Activated CD4-positive, alpha-beta T cell treated with anti-CD3 and anti-CD28 coated beads, Interleukin-2, amount 50 U/mL, for 48 hours (primary cell): Measurements from ENCODE around the gene DYNLRB2.

Experiments used
- DNase-seq, 2 experiments: peaks; one replicate each; pipeline ENCODE4 v3.0.0-alpha.2; 2020

The DYNLRB2 gene

GRCh38 chr16:80540516-80541305, at the start of gene DYNLRB2:
Gene DYNLRB2 (plus strand): TSS chr16:80540993. CDS start chr16:80541077, 84 bp downstream.
- peak; percentile 91 to 93 for DNase-seq

DNA sequence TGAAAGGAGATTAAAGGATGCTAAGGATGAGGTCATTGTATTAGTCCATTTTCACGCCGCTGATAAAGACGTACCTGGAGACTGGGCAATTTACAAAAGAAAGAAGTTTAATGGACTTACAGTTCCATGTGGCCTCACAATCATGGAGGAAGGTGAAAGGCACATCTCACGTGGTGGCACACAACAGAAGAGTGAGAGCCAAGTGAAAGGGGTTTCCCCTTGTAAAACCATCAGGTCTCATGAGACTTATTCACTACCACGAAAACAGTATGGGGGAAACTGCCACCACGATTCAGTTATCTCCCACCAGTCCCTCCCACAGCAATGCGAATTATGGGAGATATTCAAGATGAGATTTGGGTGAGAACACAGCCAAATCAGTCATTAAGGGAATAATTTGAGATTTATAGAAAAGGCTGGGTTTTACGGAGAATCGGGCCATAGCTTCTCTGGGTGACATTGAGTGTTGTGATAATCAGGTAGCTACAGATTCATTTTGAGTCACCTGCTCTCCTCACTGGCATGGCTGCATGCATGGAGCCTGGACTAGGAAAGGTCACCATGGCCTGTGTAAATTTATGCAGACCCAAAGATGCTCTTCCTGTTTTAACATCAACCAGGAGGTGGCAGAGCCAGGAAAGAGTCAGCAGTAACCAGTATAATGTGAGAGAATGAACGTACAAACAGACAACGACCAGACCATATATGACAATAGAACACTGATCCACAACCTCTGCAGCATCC, 40.5 kb upstream of the DYNLRB2 start:
- no peak for DNase-seq

DNA sequence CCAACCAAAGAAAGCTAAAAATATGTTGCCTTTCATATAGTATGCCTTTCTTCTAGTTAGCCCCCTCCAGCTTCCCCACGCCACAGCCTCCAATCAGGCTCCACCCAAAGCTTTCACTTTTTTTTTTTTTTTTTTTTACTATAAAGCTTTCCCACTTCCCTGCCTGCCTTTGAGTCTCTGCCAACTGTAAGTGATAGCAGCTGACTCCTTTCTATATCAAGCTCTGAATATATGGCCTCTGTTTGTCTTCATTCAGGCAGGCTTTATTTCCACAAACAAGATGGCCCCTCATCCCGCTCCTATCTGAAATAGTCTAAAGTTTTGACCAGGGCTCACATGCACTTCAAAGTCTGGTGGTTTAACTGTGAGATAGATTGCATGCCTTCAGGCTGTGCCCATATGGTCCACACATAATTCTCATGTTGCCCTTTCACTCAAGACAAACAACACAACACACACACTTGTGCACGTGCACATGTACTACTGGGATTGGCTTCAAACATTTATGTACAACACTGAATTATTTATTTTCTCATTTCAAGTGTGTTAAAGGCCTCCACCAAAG, 39.8 kb upstream of the DYNLRB2 start:
- no peak for DNase-seq

GRCh38 chr16:80503107-80503506, 37.7 kb upstream of the DYNLRB2 start:
- DNase-seq = no peak

GRCh38 chr16:80507538-80507937, 33.3 kb upstream of the DYNLRB2 start:
- DNase-seq = no peak

- DNase-seq = no peak
These were observed 30.9 kb upstream of the DYNLRB2 start for GRCh38 chr16:80509872-80510271.

DNA sequence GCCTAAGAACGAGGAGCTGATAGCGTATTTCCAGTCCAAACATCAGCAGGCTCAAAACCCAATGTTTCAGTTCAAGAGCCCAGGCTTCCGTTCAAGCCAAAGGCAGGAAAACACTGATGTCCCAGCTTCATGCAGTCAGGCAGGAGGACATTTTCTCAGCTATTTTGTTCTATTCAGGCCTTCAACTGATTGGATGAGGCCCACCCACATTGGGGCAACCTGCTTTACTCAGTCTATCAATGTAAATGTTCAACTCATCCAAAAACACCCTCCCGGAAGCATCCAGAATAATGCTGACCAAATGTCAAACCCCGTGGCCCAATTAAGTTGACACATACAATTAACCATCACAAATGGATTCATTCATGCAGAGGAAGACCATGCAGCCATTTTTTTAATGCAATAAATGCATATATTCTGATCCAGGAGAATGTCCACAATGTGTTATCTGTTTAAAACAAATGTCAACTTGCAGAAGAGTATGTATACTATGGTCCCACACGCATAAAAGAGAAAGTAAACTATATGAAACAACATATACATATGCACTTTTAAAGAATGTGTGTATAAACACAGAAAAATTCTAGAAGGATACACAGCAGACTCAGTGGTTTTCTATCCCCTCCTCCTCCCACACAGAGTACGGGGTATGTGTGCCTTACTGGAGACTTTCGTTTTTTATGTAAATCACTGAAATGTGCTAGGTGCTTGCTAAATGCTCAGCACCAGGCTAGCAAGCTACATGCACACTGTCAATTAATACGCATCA, 28.8 kb upstream of the DYNLRB2 start:
- DNase-seq = no peak

- DNase-seq = no peak
These were observed 28.3 kb upstream of the DYNLRB2 start for GRCh38 chr16:80512593-80512853.

DNA sequence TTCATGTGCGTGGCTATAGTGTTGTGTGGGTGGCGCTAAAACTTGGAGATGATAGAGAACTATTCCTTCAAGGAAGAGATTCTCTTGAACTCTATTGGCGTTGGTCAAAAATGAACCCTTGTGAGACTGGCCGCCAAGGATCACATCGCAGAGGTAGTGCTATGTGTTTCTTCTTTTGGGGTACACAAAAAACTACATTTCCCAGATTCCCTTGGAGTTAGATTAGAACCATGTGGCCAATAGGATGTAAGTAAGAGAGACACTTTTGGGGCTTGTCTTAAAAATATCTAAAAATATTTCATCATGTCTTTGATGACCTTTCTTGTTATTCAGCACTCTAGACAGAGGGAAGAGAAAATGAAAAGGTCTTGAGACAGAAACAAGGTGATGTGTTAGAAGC, 25.4 kb upstream of the DYNLRB2 start:
- DNase-seq = no peak

DNA sequence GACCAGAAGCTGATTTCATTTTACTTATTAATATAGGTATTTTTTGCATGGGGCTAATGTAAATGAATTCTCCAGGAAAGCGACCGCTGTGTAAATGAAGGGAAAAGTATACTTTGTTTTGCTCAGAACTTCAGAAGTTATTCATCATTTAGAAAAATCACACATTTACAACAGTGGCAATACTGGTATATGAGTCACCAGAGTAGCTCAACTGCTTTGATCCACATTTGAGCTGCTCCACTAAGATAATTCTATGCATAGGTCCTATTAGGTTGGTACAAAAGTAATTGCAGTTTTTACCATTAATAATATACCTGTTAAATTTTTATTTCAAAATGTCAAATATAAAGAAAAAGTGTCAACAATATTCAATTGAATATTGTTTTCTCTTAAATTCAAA, 22.9 kb upstream of the DYNLRB2 start:
- no peak for DNase-seq

DNA sequence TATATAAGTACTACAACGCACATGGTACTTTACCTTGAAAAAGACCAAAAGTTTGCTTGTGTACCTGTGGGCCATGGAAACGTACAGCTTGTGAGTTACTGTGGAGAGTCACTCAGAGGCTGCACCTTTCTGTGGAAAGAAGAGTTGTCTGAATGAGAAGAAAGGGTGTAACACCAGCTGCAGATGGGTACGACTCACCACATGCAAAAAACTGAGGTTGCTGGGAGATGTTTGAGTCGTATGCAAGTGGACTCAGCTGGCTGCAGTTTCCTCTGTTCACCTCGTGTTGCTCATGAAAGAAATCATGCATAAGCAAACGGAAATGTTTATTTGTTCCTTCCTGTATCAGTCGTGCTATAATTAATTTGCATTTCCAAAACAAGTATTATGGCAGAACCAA, 22.4 kb upstream of the DYNLRB2 start:
- DNase-seq = no peak

DNA sequence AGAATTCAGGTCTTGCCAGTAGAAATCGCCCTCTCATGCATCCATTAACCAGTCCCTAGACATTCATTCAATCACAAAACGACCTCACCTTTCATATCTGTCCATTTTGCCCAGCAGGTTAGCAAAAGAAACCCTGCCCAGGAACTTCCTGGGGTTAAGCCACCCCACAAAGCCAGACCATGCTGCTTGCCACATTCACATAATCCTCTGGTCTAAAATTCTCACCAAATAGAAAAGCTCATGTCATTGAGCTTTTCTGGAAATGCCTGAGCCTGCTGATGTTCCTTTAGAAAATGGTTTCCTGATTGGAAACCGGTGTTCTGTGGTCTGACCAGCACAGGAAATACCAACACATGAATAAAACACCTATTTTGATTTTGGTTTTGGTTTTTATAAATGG, 21.6 kb upstream of the DYNLRB2 start:
- DNase-seq = no peak

- DNase-seq = no peak
These were observed 15.4 kb upstream of the DYNLRB2 start for GRCh38 chr16:80525420-80525819.

DNA sequence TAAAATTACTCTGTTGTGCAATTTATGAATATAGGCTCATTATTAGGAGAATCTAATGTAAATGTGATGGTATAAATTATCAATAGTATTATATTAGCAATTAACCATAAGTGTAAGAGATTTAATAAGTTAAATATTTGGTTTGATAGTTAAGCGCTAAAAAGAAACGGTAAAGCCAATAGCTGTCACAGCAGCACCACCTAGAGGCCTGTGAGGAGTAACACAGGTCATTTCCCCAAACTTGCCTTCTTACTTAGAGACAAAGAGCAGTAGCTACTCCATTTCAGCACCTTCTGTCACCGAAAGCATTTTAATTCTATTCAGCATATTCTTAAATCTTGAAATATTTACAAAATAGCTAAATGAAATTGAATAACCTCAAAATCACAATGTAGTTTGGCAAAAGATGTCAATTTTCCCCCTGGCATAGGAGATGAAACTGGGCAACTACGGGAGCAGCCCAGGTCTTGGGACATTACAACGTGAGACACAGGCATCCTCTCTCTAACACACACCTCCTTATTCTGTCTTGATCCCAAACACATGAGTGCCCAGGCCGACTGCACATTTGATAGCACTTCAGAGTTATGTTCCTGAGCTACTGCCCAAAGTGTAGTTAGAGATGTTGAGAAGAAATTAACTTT, 14.3 kb upstream of the DYNLRB2 start:
- peak; percentile 48 to 59 for DNase-seq

GRCh38 chr16:80527297-80527696, 13.5 kb upstream of the DYNLRB2 start:
- DNase-seq = peak; percentile 62 to 74

GRCh38 chr16:80530479-80530878, 10.3 kb upstream of the DYNLRB2 start:
- DNase-seq = no peak

DNA sequence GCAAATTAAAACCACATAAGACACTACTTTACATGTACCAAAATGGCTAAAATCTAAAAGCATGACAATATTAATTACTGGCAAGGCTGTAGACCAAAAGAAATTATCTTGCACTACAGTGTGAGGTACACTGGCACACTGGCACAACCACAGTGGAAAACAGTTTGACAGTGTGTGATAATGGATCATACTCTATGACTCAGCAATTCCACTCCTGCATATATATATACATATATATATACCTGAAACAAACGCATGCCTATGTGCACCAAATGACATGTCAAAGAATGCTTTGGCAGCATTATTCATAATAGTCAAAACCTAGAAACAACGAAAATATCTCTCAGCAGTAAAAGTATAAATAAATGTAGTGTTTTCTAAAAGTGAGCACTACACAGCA, 4.6 kb upstream of the DYNLRB2 start:
- no peak for DNase-seq

DNA sequence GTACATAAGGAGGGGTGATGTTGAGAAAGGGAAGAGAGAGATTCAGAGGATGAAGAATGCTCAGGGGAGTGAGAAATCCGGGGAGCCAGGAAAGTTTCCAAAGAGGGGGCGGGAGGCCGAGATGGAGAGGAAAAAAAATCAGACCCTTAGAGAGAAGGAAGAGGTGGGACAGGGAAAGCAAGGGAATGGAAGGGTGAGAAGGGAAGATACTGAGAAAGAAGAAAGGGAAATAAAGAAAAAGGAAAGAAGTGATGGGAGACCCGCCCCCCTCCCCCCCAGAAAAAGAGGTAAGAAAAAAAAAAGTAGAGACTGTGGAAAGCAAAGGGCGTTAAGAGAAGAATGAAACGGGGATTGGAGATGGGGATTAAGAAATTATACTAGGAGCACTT, 507 bp downstream of the DYNLRB2 start:
- no peak for DNase-seq

- DNase-seq = no peak
These were observed 2.4 kb downstream of the DYNLRB2 start for GRCh38 chr16:80543162-80543561.

DNA sequence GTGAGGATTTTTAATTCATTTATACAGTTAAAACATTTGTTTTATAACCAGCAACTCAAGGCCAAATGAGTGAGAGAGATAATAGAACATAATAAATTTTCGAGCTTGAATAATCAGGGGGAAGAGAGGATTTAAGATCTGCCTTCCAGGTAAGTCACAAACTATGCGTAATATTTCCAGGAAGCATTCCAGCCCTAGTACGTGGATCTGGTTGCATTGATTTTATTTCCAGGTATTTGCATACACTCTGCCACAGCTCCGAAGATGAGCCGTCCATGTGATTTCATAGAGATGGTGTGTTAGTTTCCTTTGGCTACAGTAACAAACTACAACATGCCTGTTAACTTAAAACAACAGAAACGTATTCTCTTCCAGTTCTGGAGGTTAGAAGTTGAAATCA, 3.5 kb downstream of the DYNLRB2 start:
- no peak for DNase-seq

DNA sequence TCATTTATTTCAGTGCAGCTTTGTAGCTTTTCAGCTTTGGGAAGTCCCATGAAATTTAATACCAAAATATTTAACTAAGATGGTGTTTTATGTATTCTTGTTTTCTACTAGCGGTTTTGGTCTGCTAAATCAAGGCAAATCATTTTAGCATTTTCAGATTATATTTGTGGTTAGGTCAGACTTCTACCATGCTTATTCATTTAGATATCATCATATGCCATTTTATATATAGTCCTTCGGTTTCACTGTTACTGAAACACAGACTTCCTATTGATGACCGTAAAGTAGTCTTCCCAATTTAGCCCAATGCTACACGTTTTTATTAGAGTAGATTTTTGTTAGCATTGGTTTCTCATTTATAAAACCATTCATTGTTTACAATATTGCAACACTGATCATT, 5.5 kb downstream of the DYNLRB2 start:
- no peak for DNase-seq

GRCh38 chr16:80547145-80547544, 6.4 kb downstream of the DYNLRB2 start:
- DNase-seq = no peak

- no peak for DNase-seq
These were observed 11.5 kb downstream of the DYNLRB2 start for GRCh38 chr16:80552277-80552676.
